ENCODE results near the gene KIRREL3. TPM values are rescaled to one million over a fixed set of nuclear protein-coding genes. Genes with fewer than 3 reads are reported as not detected.

Gene KIRREL3
- total RNA-seq, 1 donor, result 0.45 TPM

DNA sequence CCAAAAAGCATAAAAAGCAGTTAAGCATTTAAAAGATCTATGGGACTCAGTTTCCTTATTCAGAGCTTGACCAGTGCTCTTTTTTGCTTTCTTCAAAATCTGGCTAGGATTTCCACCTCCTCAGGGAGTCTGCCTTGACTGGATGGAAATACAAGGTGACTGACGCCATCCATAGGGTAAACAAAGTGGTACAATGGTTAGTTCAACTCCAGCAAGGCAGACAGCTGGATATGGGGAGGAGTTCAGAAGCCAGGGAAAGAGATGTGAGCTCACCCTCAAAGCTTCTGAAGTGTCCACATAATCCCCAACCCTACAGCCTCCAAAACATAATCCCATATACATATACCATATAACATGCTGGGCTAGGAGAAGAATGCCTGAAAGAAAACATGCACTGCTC, 52.0 kb downstream of the KIRREL3 start:
- DNase-seq (ENCODE audit: low read depth), result no peak
- TF ChIP-seq, protein P1, sequence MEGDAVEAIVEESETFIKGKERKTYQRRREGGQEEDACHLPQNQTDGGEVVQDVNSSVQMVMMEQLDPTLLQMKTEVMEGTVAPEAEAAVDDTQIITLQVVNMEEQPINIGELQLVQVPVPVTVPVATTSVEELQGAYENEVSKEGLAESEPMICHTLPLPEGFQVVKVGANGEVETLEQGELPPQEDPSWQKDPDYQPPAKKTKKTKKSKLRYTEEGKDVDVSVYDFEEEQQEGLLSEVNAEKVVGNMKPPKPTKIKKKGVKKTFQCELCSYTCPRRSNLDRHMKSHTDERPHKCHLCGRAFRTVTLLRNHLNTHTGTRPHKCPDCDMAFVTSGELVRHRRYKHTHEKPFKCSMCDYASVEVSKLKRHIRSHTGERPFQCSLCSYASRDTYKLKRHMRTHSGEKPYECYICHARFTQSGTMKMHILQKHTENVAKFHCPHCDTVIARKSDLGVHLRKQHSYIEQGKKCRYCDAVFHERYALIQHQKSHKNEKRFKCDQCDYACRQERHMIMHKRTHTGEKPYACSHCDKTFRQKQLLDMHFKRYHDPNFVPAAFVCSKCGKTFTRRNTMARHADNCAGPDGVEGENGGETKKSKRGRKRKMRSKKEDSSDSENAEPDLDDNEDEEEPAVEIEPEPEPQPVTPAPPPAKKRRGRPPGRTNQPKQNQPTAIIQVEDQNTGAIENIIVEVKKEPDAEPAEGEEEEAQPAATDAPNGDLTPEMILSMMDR (IDR thresholded peaks at IDR 0.05; ENCODE audit: insufficient read depth, low read length), result no peak
- no peak overlapping the region for H3K4me3 ChIP-seq (ENCODE audit: low read depth, low read length)

DNA sequence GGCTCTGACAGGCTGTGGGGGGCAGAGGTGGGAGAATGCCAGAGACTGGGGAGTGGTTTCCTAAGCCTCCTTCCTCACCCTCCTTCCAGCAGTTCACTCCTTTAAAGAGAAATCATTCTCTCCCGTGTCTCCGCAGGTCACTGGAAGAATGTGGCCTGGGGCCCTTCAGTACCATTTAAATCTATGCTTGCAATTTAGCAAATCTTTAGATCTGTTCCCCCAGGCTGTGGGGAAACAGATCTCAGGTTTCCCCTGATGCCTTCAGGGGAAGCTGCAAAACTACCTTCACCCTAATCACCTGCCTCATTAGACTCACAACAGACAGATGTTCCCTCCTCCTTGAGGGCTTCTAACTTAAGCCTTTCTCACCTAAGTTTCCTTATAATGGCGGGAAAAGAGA, 55.3 kb downstream of the KIRREL3 start:
- DNase-seq (ENCODE audit: low read depth), result no peak
- no peak overlapping the region for H3K4me3 ChIP-seq (ENCODE audit: low read depth, low read length)
- TF ChIP-seq, protein P1 (IDR thresholded peaks at IDR 0.05; ENCODE audit: insufficient read depth, low read length), result no peak

GRCh38 chr11:126943316-126943715, 57.3 kb downstream of the KIRREL3 start:
- H3K4me3 ChIP-seq (ENCODE audit: low read depth, low read length), result no peak overlapping the region
- TF ChIP-seq, protein P1 (IDR thresholded peaks at IDR 0.05; ENCODE audit: insufficient read depth, low read length), result no peak
- no peak for DNase-seq (ENCODE audit: low read depth)

DNA sequence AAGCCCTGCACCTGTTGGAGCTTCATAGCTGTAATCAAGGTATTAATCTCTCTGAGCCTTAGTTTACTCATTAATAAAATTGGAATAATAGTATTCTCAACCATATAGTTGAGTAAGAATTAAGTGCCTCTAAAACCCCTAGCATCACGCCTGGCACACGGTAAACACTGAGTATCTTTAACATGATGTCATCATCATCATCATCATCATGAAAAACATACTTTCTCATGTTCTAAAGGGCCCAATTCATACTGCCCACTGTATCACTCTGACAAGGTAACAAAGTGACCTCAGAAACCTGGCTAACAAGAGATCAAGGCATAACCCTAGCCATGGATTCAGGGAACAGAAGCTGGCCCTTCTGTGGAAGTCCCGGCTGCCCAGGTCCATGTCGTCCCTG, 58.4 kb downstream of the KIRREL3 start:
- TF ChIP-seq, protein P1 (IDR thresholded peaks at IDR 0.05; ENCODE audit: insufficient read depth, low read length), result no peak
- DNase-seq (ENCODE audit: low read depth), result no peak
- no peak overlapping the region for H3K4me3 ChIP-seq (ENCODE audit: low read depth, low read length)

- no peak for DNase-seq (ENCODE audit: low read depth)
- no peak overlapping the region for H3K4me3 ChIP-seq (ENCODE audit: low read depth, low read length)
- TF ChIP-seq, protein P1 (IDR thresholded peaks at IDR 0.05; ENCODE audit: insufficient read depth, low read length), result no peak
Observed at GRCh38 chr11:126939552-126939951, 61.0 kb downstream of the KIRREL3 start.

DNA sequence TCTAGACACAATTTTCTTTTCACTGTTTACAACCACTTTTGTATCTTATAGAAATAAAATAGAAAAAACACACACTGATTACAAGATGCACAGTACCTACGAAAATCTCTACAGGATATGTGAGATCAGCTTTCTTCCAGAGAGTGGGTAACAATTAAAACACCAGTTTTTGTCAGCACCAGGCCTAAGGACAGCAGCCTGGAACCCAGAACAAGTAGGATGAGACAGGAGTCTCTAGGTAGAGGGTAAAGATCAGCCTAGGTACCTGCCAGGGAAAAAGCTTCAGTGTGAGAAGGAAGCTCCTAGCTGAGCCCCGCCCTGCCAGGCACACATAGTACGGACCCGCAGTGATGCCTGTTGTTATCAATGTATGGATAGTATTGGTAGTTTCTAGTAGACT, 61.9 kb downstream of the KIRREL3 start:
- H3K4me3 ChIP-seq (ENCODE audit: low read depth, low read length), result no peak overlapping the region
- TF ChIP-seq, protein P1 (IDR thresholded peaks at IDR 0.05; ENCODE audit: insufficient read depth, low read length), result no peak
- DNase-seq (ENCODE audit: low read depth), result no peak

DNA sequence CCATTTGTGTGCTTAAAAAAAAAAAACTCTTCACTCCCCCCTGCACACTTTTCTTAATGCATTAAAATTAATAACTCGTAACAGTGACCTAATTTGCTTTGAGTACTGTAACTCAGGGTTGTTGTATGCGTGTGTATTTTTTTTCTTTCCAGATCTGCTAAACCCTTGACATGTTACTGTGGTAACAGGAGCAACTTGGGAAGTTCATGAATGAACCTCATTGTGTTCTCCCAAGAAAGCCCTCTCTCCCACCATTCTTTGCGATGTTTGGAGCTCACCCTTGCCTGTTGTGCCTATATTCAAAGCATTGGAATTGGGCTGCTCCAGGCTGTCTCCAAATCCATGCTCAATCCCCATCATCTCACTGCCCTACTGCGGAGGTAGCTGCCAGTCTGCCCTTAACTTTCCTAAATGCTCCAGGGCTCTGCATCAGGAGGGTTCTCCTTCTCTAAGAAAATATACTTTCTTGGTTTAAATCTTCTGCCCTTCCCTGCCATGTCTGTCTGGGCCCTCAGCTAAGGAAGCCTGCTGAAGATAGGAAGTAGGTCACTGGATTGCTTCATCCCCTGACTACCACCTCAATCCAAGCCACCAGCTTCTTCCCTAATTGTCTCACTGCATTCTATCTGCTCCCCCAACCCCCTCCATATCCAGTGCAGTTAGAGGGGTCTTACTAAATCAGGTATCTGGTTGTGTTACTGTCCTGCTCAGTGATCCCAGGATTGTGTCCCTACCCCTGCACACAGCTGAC, 70.3 kb downstream of the KIRREL3 start:
- no peak overlapping the region for H3K4me3 ChIP-seq (ENCODE audit: low read depth, low read length)
- no peak for DNase-seq (ENCODE audit: low read depth)
- TF ChIP-seq, protein P1 (IDR thresholded peaks at IDR 0.05; ENCODE audit: insufficient read depth, low read length), result no peak
